Femur (tissue), 1 donor: ENCODE data around the gene ACOXL.
A peak's percentile ranks its signal among the peaks of the same experiment; 100 is the strongest.

Experiments used
- DNase-seq: peaks from one replicate; pipeline ENCODE4 v3.0.0-alpha.2; 2017

ACOXL gene

DNA sequence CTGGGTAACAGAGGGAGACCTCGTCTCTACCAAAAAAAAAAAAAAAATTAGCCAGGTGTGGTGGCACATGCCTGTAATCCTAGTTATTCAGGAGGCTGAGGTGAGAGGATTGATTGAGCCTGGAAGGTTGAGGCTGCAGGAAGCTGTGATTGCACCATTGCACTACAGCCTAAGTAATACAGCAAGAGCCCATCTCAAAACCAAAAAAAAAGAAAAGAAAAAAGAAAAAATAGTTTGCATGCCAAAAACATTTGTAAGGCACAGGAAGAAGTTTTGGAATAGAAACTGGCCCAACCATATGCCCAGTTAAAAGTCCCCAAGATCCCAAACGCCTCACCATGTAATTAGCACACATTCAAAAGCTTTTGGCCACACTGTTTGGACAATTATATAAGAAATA lies 13.4 kb upstream of the ACOXL start:
- DNase-seq: no peak

DNA sequence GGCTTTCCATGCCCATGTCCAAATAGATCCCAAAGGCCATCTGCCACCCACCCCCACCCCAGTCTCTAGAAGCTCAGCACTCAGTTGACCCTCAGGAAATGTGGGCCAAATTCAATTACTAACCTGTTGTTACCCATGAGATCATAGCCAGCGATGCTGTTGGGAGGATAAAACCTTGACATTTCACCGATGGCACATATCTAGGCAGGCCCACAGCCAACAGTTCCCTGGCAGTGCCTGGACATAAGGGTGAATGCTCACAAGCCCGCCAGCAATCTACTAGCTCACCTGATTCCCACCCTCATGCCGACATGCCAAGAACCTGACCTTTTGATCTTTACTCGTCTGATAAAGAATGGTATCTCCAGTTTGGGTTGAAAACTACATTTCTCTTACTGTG lies 11.8 kb upstream of the ACOXL start:
- no peak for DNase-seq

DNA sequence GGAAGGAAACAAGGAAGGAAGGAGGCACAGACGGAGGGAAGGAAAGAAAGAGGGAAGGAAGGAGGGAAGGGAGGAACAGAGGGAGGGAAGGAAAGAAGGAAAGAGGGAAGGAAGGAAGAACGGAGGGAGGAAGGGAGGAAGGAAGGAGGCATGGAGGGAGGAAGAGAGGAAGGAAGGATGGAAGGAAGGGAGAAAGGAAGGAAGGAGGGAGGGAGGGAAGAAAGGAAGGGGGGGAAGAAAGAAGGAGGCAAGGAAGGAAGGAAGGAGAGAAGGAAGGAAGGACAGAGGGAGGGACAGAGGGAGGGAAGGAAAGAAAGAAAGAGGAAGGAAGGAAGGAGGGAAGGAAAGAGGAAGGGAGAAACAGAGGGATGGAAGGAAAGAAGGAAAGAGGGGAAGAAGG lies 7.6 kb upstream of the ACOXL start:
- DNase-seq: no peak

DNA sequence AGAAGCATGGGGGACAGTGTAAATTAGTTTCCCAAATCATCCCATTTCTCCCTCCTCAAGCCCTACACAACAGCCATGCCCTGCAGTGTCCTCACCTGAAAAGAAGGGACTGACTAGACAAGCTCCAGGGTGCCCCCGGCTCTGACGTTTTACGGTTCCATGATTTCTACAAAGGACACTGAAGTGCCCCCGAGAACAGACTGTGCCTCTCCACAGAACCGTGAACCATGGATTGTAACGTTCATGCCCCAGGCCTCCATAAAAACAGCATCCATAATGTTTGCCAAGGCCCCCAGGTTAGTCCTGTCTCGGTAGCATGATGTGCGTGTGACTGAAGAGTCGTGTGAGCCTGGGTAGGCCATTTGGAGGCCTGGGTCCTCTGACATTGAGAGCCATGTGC lies 7.0 kb upstream of the ACOXL start:
- no peak for DNase-seq

DNA sequence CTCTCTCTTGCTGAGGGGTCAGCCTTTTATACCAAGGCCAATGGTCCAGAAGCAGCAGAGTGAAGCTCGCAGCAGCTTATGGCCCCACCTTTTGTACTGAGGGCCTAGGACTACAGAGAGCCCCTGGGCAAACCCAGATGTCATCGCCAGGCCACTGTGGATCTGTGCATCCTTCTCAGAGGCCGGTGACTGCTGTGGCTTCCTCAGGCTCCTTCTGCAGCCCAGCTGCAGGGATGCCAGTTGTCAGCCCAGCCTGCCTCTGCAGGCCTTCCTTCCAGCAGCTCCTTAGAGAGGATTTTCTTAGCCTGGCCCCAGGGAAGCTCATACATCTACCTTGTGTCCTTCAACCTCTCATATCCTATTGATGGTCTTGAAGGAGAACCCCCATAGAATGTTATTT lies 6.5 kb upstream of the ACOXL start:
- DNase-seq: no peak

DNA sequence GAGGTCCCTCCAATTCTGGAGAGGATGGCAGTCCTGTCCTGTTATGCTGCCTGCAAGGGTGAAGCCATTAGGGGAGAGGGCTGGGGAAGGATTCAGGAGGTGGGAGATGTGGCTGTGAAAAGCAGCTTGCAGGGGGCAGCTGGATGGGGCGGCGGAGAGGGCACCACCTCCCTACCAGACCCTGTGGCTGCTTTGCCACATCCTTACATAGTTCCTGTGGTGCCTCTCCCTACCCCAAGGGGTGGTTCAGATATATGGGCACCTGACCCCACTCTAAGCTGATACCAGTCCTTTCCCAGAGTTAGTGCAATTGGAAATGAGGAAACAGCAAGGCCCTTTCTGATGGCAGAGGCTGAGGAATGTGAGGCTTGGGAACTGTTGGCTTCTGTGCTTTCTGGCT lies 6.1 kb upstream of the ACOXL start:
- DNase-seq: no peak

DNA sequence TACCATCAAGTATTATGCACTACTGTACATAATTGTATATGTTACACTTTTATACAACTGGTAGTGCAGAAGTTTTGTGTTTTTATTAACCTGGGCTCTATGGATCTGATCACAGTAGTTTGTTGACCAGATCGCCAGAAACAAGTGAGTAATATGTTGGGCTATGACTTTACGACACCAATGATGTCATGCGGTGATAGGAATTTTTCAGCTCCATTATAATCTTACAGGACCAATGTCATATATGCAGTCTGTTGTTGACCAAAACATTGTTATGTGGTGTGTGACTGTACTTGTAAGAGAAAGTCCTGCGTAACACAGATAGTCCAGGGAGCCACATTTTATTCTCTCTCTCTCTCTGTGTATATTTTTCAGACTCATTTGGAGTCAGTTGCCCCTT lies 4.5 kb upstream of the ACOXL start:
- DNase-seq: no peak

DNA sequence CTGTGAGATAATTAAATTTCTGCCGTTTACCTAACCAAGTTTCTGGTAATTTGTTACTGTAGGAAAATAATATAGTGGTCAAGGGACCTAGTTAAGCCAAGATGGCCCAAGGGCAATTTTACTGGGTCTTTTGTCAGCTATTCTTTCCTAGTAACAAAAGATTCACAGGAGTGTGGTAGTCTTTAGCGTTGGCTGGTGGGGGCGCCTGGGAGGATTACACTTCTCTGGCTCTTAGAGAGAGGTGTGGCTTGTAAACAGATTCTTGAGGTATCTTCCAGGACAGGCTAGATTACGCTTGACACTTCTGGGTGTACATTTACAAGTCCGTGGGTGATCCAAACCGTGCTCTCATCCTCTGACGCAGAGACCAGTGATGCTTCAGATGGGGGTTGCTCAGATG lies 3.3 kb upstream of the ACOXL start:
- DNase-seq: no peak

DNA sequence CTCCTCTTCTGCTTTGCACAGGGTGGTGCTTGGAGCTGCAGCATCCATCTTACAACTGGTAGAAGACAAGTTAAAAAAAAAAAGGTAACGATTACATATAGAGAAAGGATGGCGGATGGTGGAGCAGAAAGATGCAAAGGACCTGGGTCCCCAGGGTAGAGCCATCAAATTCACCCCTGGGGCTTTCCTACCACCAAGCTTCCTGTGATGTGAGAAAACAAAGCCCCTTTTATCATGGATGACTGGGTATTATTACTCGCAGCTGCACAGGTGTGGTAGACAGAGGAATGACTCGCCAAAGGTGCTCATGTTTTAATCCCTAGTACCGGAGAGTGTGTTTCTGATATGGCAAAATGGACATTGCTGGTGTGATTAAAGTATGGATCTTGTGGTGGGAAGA lies 1.3 kb upstream of the ACOXL start:
- DNase-seq: no peak

DNA sequence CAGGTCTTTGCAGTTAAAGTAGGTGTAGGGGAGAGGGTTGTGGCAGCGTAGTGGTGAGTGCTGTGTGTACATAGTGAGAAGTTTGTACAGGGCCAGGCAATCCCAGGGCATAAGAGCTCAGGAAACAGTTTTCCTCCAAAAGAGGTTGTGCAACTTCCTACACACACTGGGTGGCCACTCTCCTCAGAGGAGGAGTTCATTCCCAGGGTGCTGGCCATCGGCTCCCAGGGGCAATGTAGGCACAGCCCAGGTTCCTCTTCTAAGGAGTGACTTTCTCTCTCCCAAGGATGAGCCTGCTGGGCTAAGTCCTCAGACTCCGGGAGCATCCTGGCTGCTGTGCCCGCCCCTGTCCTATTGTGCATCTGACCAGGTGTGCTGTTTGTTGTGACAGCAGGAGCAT lies 3.0 kb downstream of the ACOXL start:
- DNase-seq: no peak

DNA sequence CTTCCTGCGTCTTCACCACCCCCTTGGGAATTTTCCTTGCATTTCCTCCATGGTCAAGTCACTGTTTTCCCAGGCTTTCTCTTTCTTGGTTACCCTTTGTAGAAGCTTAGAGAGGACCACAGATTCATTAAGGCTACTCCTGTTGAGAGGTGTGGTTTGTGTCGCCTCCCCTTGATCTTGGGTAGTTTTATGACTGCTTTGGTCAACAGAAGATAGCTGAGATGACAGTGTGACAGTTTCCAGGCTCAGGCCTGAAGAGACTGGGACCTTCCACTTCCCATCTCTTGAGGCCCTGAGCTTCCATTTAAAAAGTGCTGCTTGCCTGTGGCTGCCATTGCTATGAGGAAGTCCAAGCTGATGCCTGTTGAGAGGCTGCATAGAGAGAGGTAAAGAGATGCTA lies 5.4 kb downstream of the ACOXL start:
- DNase-seq: no peak

DNA sequence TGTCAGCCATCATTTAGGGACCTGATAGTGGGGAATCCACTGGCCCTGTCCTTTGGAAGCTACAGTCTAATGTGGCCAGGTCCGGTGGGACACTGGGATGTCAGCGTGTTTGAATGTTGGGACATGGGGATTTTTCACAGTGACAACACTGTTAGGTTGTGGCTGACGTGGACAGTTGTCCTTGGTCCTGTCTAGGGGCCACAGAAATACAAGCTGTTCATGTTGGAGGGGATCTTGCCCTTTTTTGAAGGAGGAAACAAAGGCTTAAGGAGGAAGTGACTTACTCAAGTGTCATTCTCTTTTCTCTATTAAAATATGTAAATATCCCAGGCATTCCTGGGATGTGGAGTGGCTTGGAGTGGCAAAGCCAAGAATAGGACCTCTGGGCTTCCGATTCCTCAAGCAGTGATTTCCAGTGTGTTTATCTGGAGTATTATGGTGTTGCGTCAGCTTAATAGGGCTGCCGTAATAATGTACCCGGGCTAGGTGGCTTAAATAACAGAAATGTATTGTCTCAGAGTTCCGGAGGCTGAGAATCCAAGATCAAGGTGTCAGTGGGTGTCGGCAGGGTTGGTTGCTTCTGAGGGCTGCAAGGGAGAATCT lies 8.5 kb downstream of the ACOXL start:
- no peak for DNase-seq

DNA sequence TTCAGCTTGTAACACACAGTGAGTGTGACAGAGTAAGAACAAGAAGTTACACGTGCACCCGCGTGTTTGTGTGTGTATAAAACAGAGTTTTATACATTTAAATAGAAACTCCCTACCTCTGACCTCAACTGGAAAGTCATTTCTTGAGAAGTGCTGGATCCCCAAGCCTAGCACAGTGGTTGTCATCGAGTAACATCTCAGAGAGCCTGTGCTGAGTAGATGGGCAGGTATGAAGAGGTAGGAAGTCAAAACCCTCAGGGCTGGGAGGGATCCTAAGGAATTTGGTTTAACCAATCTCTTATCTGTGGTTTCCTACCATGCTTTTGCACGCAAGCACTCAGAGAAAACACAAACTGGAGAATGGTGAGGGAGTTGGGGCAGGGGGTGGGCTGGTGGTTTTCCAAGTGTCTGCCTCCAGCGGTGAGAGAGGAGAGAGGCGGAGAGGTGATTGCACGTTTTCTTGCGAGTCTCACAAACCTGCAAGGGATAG lies 9.2 kb downstream of the ACOXL start:
- DNase-seq: no peak

DNA sequence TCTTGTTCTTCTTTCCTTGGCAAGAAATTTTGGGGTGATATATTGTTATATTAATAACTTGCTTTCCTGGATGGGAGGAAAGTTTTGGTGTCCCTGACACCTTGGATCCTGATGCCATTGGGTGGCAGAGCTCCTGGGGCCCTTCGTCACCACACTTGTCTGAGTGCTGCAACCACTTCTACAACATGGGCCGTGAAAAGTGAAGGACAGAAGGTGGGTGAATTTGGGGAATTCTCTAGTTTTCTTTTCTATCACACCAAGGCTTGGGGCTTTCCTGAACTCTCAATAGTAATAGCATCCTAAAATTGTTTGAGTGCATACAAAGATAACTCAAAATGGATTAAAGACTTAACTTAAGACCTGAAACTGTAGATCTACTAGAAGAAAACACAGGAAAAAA lies 10.0 kb downstream of the ACOXL start:
- no peak for DNase-seq

DNA sequence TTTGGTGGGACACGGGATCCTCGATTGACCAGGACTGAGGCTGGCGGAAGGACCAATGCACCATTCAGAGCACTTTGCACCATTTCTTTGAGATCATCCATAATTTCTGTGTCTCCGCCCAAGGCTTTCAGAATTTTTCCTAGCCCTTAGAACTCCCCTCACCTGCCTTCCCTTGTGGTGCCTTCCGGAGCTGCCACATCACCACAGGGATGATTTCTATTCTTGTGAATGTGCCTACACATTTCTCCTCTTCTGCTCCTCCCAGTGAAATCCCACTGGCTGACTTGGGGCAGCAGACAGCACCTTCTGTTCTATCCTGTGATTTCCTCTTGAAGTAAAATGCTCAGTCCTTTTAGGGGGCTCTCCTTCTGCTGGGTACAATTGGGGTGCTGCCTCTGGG lies 11.2 kb downstream of the ACOXL start:
- DNase-seq: no peak

DNA sequence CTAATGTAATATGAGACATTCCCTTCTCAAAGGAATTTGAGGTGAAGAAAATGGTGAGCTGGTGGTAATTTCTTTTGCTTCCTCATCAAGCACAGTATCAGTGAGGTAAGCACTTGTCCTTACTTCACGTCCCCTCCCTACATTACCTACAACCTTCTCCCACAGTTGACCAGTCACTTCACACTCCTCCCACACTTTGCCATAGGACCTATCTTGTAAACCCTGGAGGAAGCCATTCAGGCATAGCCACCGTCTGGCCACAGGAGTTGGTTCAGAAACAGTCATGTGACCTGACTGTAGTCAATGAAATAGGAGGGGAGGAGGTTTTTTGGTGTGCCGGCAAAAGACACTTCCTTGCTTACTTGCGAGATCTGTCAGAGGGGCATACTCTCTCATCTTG lies 12.1 kb downstream of the ACOXL start:
- DNase-seq: no peak

DNA sequence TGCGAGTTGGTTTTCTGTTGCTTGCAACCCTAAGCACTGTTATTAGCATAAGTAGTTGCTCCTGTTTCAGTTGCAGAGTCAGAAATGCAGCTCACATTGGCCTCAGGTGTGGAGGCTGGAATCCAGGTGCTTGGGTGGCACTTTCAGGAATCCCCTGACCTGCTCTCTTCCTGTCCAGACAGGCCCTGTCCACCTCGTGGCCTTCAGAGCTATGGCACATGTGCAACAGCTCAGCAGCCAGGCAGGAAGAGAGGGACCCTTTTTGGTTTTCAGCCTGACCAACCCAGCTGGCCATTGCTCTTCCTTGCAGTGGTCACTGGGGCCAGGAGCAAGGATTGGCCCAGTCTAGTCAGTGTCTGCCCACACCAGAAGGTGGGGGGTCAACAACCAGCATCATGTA lies 12.7 kb downstream of the ACOXL start:
- no peak for DNase-seq

DNA sequence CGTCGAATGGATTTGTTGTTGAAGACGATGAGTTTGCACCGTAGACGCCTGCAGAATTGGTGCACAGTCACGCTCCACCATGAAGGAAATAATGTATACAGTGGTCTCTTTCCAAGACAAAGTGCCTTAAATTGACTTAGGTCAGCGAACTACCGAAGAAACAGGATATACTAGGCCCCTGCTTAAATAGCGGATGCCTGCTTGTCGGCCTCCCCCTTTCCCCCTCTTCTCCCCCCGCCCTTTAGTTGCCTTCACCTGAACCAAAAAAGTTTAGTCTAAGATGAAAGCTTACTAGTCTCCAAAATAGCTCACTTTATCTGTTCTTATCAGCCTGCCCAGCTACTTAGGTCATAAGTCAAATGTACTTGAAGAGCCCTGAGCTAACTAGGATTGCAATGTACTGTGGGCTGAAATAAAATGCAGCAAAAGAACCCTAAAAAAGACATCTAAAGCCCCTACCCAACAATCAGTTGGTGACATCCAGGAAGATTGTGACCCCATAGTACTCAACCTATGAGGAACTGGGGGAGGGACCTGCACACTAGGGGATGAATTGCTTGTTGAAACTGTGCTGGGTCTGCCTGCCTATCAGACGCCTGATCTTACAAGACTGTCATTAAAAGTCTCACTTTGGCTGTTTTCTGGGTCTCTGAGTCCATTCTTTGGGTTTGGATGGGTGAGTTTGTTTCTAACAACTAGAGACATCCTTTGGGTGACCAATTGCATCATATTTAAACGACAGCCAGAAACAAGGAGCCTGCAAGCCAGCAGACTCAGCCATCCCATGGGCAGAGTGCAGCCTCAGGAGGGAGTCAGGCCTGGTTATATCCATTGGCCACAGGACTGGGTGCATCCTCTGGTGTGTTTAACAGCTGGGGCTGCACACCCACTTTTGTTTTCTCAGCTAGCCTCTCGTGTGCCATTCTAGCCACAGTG lies 14.5 kb downstream of the ACOXL start:
- no peak for DNase-seq

DNA sequence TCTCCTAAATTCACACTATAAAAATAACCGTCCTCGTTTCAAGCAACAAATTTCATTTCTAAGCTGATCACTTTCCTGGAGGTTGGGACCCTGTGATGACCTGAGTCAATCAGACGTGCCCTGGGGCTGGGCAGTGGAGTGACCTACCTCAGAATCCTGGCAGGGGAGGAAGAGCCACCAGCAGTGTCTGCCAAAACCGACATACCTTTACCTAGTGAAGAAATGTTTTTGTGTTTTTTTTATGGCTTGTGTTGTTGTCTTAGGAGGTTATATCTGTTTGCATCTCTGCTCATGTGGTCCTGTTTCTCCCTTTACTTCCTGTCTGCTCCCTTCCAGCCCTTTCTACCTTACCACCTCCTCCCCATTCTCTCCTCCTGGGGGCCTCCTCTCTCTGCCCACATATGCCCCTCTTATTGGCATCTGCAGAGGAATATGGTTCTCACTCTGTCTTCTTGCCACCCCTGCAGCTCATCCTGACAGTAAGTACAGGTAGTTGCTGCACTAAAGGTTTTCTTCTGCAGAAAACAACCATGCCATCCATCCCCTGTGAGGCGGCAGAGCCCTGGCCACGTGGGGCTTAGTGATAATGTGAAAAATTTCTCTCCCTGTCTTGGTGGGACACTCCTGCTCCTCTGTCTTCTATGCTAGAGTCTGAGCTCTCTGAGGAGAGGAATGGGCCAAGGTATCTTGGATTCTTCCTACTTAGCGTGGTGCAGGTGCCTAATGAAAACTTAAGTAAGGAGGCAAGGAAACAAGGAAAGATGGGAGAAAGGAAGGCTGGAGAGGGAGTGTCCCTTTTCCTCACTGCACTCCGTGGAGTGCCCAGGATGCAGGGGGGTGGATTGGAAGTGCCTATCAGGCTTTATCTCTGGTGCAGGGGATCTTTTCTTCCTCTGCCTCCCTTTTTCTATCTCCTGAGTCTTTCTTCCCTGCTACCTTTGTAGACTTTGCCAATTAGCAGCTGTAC lies 15.4 kb downstream of the ACOXL start:
- no peak for DNase-seq

DNA sequence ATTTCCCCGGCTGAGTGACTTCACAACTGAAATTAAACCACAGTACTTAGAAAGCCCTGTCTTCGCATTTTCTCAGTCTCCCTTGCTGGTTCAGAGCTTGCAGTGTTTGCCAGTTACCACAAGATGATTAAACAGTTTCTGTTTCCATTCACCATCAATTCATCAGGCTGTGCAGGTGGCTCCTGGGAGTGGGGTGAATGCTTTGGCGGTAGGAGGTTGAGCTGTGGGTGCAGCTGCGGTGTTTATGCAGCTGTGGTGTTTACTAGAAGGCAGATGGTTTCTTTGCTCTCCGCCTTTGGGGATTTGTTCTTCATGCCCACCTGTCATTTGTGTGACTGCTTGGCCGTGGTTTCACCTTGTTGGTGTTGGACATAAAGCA lies 16.1 kb downstream of the ACOXL start:
- peak; percentile 49 for DNase-seq

DNA sequence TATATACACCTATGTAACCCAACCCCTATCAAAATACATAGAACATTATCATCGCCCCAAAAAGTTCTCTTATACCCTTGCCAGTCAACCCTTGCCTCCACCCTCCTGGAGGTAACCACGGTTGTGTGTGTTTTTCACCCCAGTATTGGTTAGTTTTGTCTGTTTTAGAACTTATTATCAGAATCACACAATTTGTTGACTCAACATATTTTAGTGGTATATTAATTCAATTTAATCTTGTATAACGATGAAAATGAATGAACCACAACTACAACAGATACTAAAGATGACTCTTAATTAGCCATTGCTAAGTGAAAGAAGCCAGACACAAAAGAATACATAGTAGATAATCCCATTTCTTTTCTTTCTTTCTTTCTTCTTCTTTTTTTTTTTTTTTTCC lies 19.3 kb downstream of the ACOXL start:
- DNase-seq: no peak

DNA sequence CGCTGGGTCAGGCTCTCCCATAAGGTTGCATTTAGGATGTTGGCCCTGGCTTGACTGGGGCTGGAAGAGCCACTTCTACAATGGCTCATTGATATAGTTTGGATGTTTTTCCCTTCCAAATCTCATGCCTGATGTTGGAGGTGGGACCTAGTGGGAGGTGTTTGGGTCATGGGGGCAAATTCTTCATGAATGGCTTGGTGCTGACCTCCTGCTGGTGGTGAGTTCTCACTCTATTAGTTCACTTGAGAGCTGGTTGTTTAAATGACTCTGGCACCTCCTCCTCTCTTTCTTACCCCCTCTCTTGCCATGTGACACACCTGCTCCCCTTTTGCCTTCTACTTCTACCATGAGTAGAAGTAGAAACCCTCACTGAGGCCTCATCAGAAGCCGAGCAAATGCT lies 20.5 kb downstream of the ACOXL start:
- no peak for DNase-seq

DNA sequence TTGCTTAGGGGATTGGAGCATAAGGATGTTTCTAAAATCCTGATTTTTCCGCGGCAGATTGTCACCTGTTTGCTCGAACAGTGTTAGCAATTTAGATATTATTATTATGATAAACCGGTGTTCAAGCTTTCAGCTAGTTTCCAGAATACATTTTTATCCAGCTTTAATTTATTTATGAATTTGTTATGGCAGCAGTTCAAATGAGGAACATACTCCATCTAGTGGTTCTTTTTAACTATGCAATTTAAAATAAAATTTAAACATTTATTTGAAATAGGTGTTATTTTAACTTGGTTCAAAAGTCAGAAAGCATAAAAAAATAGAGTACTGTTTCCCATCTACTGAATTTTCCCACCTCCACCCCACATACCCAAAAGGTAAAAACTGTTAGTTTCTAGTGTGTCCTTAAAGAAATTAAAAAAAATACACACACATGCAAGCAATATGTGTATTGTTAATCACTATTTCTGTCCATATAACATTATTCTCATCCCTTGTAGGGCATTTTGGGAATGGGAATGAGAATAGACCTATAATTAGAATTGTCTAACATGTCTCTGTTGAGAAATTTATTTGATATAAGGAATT lies 23.2 kb downstream of the ACOXL start:
- DNase-seq: no peak
